ENCODE data around the gene TMSB15B.
A peak's percentile ranks its signal among the peaks of the same experiment; 100 is the strongest.
"Not testable (repeated sequence)": the region's sequence is repeated elsewhere in the genome, so short reads cannot be mapped to it uniquely, and the experiment has no call there.

Gene TMSB15B

GRCh38 chrX:103949506-103949905 is 12.9 kb upstream of the TMSB15B start:
- no peak for DNase-seq (ENCODE audit: insufficient read length)
- no peak for FAIRE-seq
- TF ChIP-seq TAF1 (IDR thresholded peaks at IDR 0.05; ENCODE audit: borderline replicate concordance, low read depth, low read length) (no peak), POLR2AphosphoS5 (IDR thresholded peaks at IDR 0.05; ENCODE audit: low read depth, low read length) (no peak), POLR2A (IDR thresholded peaks at IDR 0.05; ENCODE audit: low read depth, low read length) (no peak)

GRCh38 chrX:103953353-103953752 is 9.1 kb upstream of the TMSB15B start:
- FAIRE-seq (no peak), DNase-seq (ENCODE audit: insufficient read length) (no peak)
- TF ChIP-seq POLR2AphosphoS5 (IDR thresholded peaks at IDR 0.05; ENCODE audit: low read depth, low read length): no peak
- no peak for TF ChIP-seq TAF1 (IDR thresholded peaks at IDR 0.05; ENCODE audit: borderline replicate concordance, low read depth, low read length)
- no peak for TF ChIP-seq POLR2A (IDR thresholded peaks at IDR 0.05; ENCODE audit: low read depth, low read length)

GRCh38 chrX:103954259-103954658 is 8.2 kb upstream of the TMSB15B start:
- DNase-seq (ENCODE audit: insufficient read length): no peak
- TF ChIP-seq TAF1 (IDR thresholded peaks at IDR 0.05; ENCODE audit: borderline replicate concordance, low read depth, low read length): no peak
- TF ChIP-seq POLR2A (IDR thresholded peaks at IDR 0.05; ENCODE audit: low read depth, low read length): no peak
- no peak for TF ChIP-seq POLR2AphosphoS5 (IDR thresholded peaks at IDR 0.05; ENCODE audit: low read depth, low read length)
- no peak for FAIRE-seq

GRCh38 chrX:103960599-103960998 is 1.8 kb upstream of the TMSB15B start:
- DNase-seq (ENCODE audit: insufficient read length); FAIRE-seq: not testable (repeated sequence)

- FAIRE-seq; DNase-seq (ENCODE audit: insufficient read length): not testable (repeated sequence)
These were observed 21.1 kb downstream of the TMSB15B start for GRCh38 chrX:103983508-103983907.

- DNase-seq (ENCODE audit: insufficient read length) (no peak), FAIRE-seq (peak; percentile 44)
- TF ChIP-seq TAF1 (IDR thresholded peaks at IDR 0.05; ENCODE audit: borderline replicate concordance, low read depth, low read length): no peak
- no peak for TF ChIP-seq POLR2A (IDR thresholded peaks at IDR 0.05; ENCODE audit: low read depth, low read length)
These were observed 36.8 kb downstream of the TMSB15B start for GRCh38 chrX:103999234-103999633.

GRCh38 chrX:104008831-104009230 is 46.4 kb downstream of the TMSB15B start:
- no peak for DNase-seq (ENCODE audit: insufficient read length)
- no peak for TF ChIP-seq POLR2AphosphoS5 (IDR thresholded peaks at IDR 0.05; ENCODE audit: low read depth, low read length)
- TF ChIP-seq POLR2A (IDR thresholded peaks at IDR 0.05; ENCODE audit: low read depth, low read length): no peak
- no peak for TF ChIP-seq TAF1 (IDR thresholded peaks at IDR 0.05; ENCODE audit: borderline replicate concordance, low read depth, low read length)
- no peak for FAIRE-seq

- no peak for TF ChIP-seq POLR2A (IDR thresholded peaks at IDR 0.05; ENCODE audit: low read depth, low read length)
- TF ChIP-seq TAF1 (IDR thresholded peaks at IDR 0.05; ENCODE audit: borderline replicate concordance, low read depth, low read length): no peak
- TF ChIP-seq POLR2AphosphoS5 (IDR thresholded peaks at IDR 0.05; ENCODE audit: low read depth, low read length): no peak
- FAIRE-seq (no peak), DNase-seq (ENCODE audit: insufficient read length) (no peak)
These were observed 50.7 kb downstream of the TMSB15B start for GRCh38 chrX:104013158-104013557.

GRCh38 chrX:104013606-104014005 is 51.2 kb downstream of the TMSB15B start, which contains the start of gene H2BW1:
Gene H2BW1, minus strand, starts transcription at chrX:104013708. Its CDS starts 132 bp downstream, at chrX:104013576.
- DNase-seq (ENCODE audit: insufficient read length) (no peak), FAIRE-seq (no peak)
- TF ChIP-seq TAF1 (IDR thresholded peaks at IDR 0.05; ENCODE audit: borderline replicate concordance, low read depth, low read length) (no peak), POLR2AphosphoS5 (IDR thresholded peaks at IDR 0.05; ENCODE audit: low read depth, low read length) (no peak), POLR2A (IDR thresholded peaks at IDR 0.05; ENCODE audit: low read depth, low read length) (no peak)

GRCh38 chrX:104015576-104015975 is 53.1 kb downstream of the TMSB15B start:
- not testable (repeated sequence) for FAIRE-seq; DNase-seq (ENCODE audit: insufficient read length)

Measured in GM12892 (cell line).